Right cardiac atrium (tissue), 5 donors: ENCODE measurements around the gene SNUPN. TPM values are rescaled to one million over a fixed set of nuclear protein-coding genes. Genes with fewer than 3 reads are reported as not detected.

Source experiments
- ATAC-seq, 2 donors: fragments of 200-7000 bp; cut with Tn5 transposase; one replicate each; pipeline versions ENCODE4 v1.8.0 to v1.9.1; 2020; ENCODE audit warnings: moderate library complexity in 2 of 2, mild to moderate bottlenecking in 1 of 2
- DNase-seq, 3 donors: peaks; one replicate each; pipeline ENCODE4 v3.0.0-alpha.2; 2020
- H3K27ac ChIP-seq: one replicate; pipeline ENCODE4 v1.5.1; 2013; ENCODE audit warnings: mild to moderate bottlenecking, low read length, control low read depth, moderate library complexity
- H3K27me3 ChIP-seq: one replicate; pipeline ENCODE4 v1.6.1; 2013; ENCODE audit not compliant: control insufficient read depth, insufficient read depth
- H3K4me1 ChIP-seq: one replicate; pipeline ENCODE4 v1.6.1; 2013; ENCODE audit warnings: low read length; ENCODE audit not compliant: control insufficient read depth, insufficient read depth
- H3K4me3 ChIP-seq: one replicate; pipeline ENCODE4 v1.5.1; 2013; ENCODE audit warnings: low read length, control low read depth
- H3K9me3 ChIP-seq: one replicate; pipeline ENCODE4 v1.6.1; 2013; ENCODE audit warnings: low read length; ENCODE audit not compliant: control insufficient read depth
- WGBS: extraction: QIAGEN DNeasy Blood & Tissue Kit; methylation state at CpG from one replicate; pipeline ENCODE4 v1.1.7; 2013; 5-methylcytosine and 5-hydroxymethylcytosine counted together
- intact Hi-C, 4 donors: fragments of 100-400 bp; cut with DNase I; formaldehyde crosslinking; loops; one replicate each; pipeline versions ENCODE4 v1.11.0 to v1.14.0; 2022 to 2023
- polyA plus RNA-seq: library from polyadenylated mRNA; stranded (reverse); fragments of 200-250 nt; gene quantifications from one replicate; pipeline ENCODE4 v1.2.3, GENCODE V29; 2013
- total RNA-seq, 4 donors: library from RNA; stranded (reverse); fragmentation: NEBNext Ultra II Directional; extraction: Animal tissue kit (Norgen Biotek cat#: 25700); gene quantifications; one replicate each; pipeline ENCODE4 v1.2.1, GENCODE V29; 2021
- donor health status: healthy with polysubstance abuse.
- donor health status: DM: no; HTN: yes; CAD: no.
- donor health status: DM: no; HTN: no; CAD: no.
- donor health status: DM: no; HTN: yes; CAD: no; lungs with severe emphysema.
- donor health status: DM: yes; HTN: yes; CAD: no.

SNUPN gene
- total and polyA plus RNA-seq, 5 donors, result 15.3 to 19.8 (median 17.9) TPM

GRCh38 chr15:75653347-75653913 is 27.9 kb upstream of the SNUPN start:
- 72% methylated on average over 16 of the region's 16 CpGs for WGBS
- intact Hi-C loops, result no loop called here
- no peak overlapping the region for H3K4me3 ChIP-seq
- no peaks in the 10 kb centered on the region for H3K9me3 ChIP-seq
- H3K27me3 ChIP-seq, result no peaks in the 10 kb centered on the region
- peaks cover 38% of the 10 kb centered on the region for H3K4me1 ChIP-seq
- DNase-seq (peak in 1 of 3 donors; percentile 55), ATAC-seq (no peak)
- H3K27ac ChIP-seq, result no peak overlapping the region

GRCh38 chr15:75651810-75652543 is 26.5 kb upstream of the SNUPN start:
- Histone ChIP-seq H3K9me3 (no peaks in the 10 kb centered on the region), H3K4me1 (peaks cover 38% of the 10 kb centered on the region), H3K4me3 (no peak overlapping the region), H3K27me3 (no peaks in the 10 kb centered on the region), H3K27ac (peak overlapping the region; percentile 3)
- no peak for DNase-seq
- no peak for ATAC-seq
- 45% methylated on average over 2 of the region's 2 CpGs for WGBS
- intact Hi-C loops, result no loop called here

GRCh38 chr15:75650908-75651809 is 25.6 kb upstream of the SNUPN start:
- peaks cover 41% of the 10 kb centered on the region for H3K4me1 ChIP-seq
- 29% methylated on average over 9 of the region's 9 CpGs for WGBS
- peak; percentile 75 to 87 (median 82) for DNase-seq
- peak overlapping the region; percentile 3 for H3K27ac ChIP-seq
- H3K27me3 ChIP-seq, result no peaks in the 10 kb centered on the region
- intact Hi-C loops, result no loop called here
- peak overlapping the region; percentile 22 for H3K4me3 ChIP-seq
- peak in 1 of 2 donors; percentile 46 for ATAC-seq
- H3K9me3 ChIP-seq, result no peaks in the 10 kb centered on the region

DNA sequence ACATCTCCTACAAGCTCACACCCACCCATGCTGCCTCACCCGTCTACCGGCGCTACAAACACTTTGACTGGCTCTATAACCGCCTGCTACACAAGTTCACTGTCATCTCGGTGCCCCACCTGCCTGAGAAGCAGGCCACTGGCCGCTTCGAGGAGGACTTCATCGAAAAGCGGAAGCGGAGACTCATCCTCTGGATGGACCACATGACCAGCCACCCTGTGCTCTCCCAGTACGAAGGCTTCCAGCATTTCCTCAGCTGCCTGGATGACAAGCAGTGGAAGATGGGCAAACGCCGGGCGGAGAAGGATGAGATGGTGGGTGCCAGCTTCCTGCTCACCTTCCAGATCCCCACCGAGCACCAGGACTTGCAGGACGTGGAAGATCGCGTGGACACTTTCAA is 24.3 kb upstream of the SNUPN start:
- Histone ChIP-seq H3K27ac (no peak overlapping the region), H3K4me1 (peaks cover 39% of the 10 kb centered on the region), H3K27me3 (no peaks in the 10 kb centered on the region), H3K9me3 (no peaks in the 10 kb centered on the region), H3K4me3 (peak overlapping the region; percentile 22)
- ATAC-seq (no peak), DNase-seq (no peak)
- WGBS, result 87% methylated on average over 18 of the region's 18 CpGs
- intact Hi-C loops, result no loop called here

DNA sequence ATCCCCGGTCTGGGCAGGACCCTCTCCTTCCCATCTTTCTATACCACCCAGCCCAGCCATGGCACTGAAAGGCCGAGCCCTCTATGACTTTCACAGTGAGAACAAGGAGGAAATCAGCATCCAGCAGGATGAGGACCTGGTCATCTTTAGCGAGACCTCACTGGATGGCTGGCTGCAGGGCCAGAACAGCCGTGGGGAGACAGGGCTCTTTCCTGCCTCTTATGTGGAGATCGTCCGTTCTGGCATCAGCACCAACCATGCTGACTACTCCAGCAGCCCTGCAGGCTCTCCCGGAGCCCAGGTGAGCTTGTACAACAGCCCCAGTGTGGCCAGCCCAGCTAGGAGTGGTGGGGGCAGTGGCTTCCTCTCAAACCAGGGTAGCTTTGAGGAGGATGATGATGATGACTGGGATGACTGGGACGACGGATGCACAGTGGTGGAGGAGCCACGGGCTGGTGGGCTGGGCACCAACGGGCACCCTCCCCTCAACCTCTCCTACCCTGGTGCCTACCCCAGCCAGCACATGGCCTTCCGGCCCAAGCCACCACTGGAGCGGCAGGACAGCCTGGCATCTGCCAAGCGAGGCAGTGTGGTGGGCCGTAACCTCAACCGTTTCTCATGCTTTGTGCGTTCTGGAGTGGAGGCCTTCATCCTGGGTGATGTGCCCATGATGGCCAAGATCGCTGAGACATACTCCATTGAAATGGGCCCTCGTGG is 23.7 kb upstream of the SNUPN start:
- peaks cover 39% of the 10 kb centered on the region for H3K4me1 ChIP-seq
- H3K4me3 ChIP-seq, result peak overlapping the region; percentile 67
- no peaks in the 10 kb centered on the region for H3K9me3 ChIP-seq
- 70% methylated on average over 19 of the region's 19 CpGs for WGBS
- ATAC-seq, result no peak
- H3K27ac ChIP-seq, result peak overlapping the region; percentile 95
- DNase-seq, result no peak
- no peaks in the 10 kb centered on the region for H3K27me3 ChIP-seq
- intact Hi-C loops, result no loop called here

GRCh38 chr15:75648156-75649000 is 22.9 kb upstream of the SNUPN start:
- intact Hi-C loops, result no loop called here
- peaks cover 39% of the 10 kb centered on the region for H3K4me1 ChIP-seq

DNA sequence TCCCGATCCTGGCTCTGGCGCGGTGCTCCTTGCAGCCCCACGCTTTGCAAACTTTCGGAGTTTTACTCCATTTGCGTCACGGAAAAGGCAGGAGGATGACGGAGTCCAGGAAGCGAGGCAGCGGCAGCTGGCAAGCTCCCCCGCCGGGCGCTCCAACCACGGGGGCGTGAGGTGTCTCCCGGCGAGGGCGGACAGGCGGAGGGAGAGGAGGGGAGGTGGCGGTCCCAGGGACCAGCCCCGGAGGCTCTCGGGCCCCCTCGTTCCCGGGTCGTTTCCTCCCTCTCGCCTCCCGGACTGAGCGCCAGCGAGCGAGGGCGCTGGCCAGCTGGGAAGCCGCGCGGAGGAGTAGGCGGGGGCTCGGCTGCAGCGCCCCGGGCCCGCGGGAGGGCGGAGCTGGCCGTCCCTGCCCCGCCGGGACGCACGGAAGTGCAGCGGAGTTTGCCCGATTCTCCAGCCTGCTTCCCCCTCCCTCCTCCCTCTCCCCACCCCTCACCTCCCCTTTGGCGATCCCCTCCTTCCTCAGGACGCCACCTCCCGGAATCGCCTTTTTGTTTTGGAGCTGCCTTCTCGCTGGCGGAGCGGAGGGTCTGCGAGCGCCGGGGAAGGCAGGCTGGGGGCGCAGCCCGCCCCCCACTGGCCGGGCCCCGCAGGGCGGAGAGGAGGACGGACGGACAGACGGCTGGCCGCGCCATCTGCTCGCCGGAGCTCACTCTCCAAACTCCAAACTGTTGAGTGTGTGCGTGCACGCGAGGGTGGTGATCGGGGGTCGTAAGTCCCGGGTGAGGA is 22.0 kb upstream of the SNUPN start, which contains the start of gene SNX33:
TSS of gene SNX33 (plus strand) at position 543 of the 786 bp plus-strand sequence. CDS start 1,191 bp downstream, outside the sequence.
- H3K4me1 ChIP-seq, result peaks cover 36% of the 10 kb centered on the region
- H3K27me3 ChIP-seq, result no peaks in the 10 kb centered on the region
- WGBS, result under 1% methylated on average over 76 of the region's 76 CpGs
- H3K4me3 ChIP-seq, result peak within 1 kb of the TSS; percentile 67
- intact Hi-C loops, result no loop called here
- H3K27ac ChIP-seq, result peak within 1 kb of the TSS; percentile 95
- H3K9me3 ChIP-seq, result no peaks in the 10 kb centered on the region
- peak; percentile 90 to 95 (median 94) for DNase-seq
- peak; percentile 89 to 91 for ATAC-seq

More at GRCh38 chr15:75648156-75649000, 22.9 kb upstream of the SNUPN start:
- Histone ChIP-seq H3K27ac (peak overlapping the region; percentile 95), H3K4me3 (peak overlapping the region; percentile 67), H3K27me3 (no peaks in the 10 kb centered on the region), H3K9me3 (no peaks in the 10 kb centered on the region)
- ATAC-seq (peak; percentile 47 to 49), DNase-seq (peak; percentile 54 to 84 (median 84))
- 2% methylated on average over 34 of the region's 34 CpGs for WGBS

DNA sequence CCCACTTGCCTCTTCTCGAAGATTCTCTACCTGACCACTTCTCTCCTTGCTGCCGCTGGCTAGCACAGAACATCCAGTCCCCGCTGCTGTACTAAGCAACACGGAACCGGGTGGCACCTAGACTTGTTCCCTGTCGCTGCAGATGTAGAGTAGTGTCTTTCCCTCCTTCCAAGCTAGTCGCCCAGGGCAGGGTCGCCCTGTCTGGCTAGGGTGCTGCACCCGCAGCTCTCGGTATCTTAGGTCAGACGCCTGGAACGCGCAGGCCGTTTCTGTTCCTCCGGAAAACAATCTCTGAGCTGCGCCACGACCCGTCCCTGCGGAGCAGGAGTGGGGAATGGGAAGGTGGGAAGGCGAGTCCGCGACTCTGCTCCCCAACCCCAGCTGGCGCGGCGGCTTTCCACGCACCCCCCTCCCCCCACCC is 21.4 kb upstream of the SNUPN start:
- Histone ChIP-seq H3K9me3 (no peaks in the 10 kb centered on the region), H3K27me3 (no peaks in the 10 kb centered on the region), H3K27ac (peak overlapping the region; percentile 95), H3K4me1 (peaks cover 32% of the 10 kb centered on the region), H3K4me3 (peak overlapping the region; percentile 67)
- intact Hi-C loops, result no loop called here
- DNase-seq (no peak), ATAC-seq (peak; percentile 23 to 40)
- WGBS, result under 1% methylated on average over 26 of the region's 26 CpGs

- DNase-seq, result peak in 1 of 3 donors; percentile 26
- H3K27me3 ChIP-seq, result no peaks in the 10 kb centered on the region
- peak overlapping the region; percentile 95 for H3K27ac ChIP-seq
- WGBS, result 42% methylated on average over 5 of the region's 5 CpGs
- peaks cover 29% of the 10 kb centered on the region for H3K4me1 ChIP-seq
- no peaks in the 10 kb centered on the region for H3K9me3 ChIP-seq
- intact Hi-C loops, result no loop called here
- peak overlapping the region; percentile 67 for H3K4me3 ChIP-seq
- no peak for ATAC-seq
These were observed 20.8 kb upstream of the SNUPN start for GRCh38 chr15:75646112-75646943.
